Cardiac muscle cell (in vitro differentiated cells and primary cell): Measurements from ENCODE around the gene NAXD. TPM values are rescaled to one million over a fixed set of nuclear protein-coding genes. Genes with fewer than 3 reads are reported as not detected.

Experiments
- DNase-seq, 2 donors: peaks; one replicate each; pipeline versions ENCODE4 v3.0.0 to v3.0.0-alpha.2; 2010 to 2017; ENCODE audit warnings: low read depth in 1 of 2, low spot score in 1 of 2
- H3K27ac ChIP-seq: fragments of 200-600 bp; sonication (generic); 2 replicates; pipeline ENCODE4 v1.5.1; 2016
- H3K27me3 ChIP-seq: fragments of 200-600 bp; sonication (generic); 2 replicates; pipeline ENCODE4 v1.6.0; 2016; ENCODE audit warnings: control low read depth
- H3K36me3 ChIP-seq: fragments of 200-600 bp; sonication (generic); 2 replicates; pipeline ENCODE4 v1.5.1; 2016; ENCODE audit warnings: control low read depth
- H3K4me1 ChIP-seq: fragments of 200-600 bp; sonication (generic); 2 replicates; pipeline ENCODE4 v1.8.1; 2017; ENCODE audit warnings: low read depth, mild to moderate bottlenecking, mixed run types
- H3K4me3 ChIP-seq: fragments of 200-600 bp; sonication (generic); 2 replicates; pipeline ENCODE4 v1.5.1; 2016; ENCODE audit warnings: mild to moderate bottlenecking
- H3K9me3 ChIP-seq: fragments of 200-600 bp; sonication (generic); 2 replicates; pipeline ENCODE4 v1.5.1; 2017; ENCODE audit warnings: low read depth, mild to moderate bottlenecking, control low read depth
- CTCF ChIP-seq: IDR thresholded peaks from 2 replicates; pipeline ENCODE4 v1.5.1; 2012; ENCODE audit warnings: low read depth, mild to moderate bottlenecking, low read length
- polyA plus RNA-seq: library from polyadenylated mRNA; unstranded; fragments of >200 nt; fragmentation: Nextera tagmentation; extraction: Ambion mirVana; gene quantifications from 2 replicates; pipeline ENCODE4 v1.2.1, GENCODE V29; 2016
- total RNA-seq: library from RNA; depleted of rRNA; stranded (reverse); fragments of >200 nt; gene quantifications from 2 replicates; pipeline ENCODE4 v1.2.3, GENCODE V29; 2016

Gene NAXD
- total and polyA plus RNA-seq, 2 experiments from 2014 or later = 36.8 to 40.7 TPM

- peak in 1 of 2 donors; percentile 13 for DNase-seq
- H3K36me3 ChIP-seq = peaks cover 21% of the 10 kb centered on the region
- no peaks in the 10 kb centered on the region for H3K9me3 ChIP-seq
- H3K27me3 ChIP-seq = no peaks in the 10 kb centered on the region
- no peaks in the 10 kb centered on the region for H3K4me1 ChIP-seq
- H3K4me3 ChIP-seq = no peak overlapping the region
- TF ChIP-seq CTCF = no peak
- no peak overlapping the region for H3K27ac ChIP-seq
Observed at GRCh38 chr13:110677731-110678545, 62.6 kb downstream of the NAXD start.

GRCh38 chr13:110680852-110681251 lies 65.5 kb downstream of the NAXD start:
- Histone ChIP-seq H3K9me3 (no peaks in the 10 kb centered on the region), H3K4me3 (no peak overlapping the region), H3K27me3 (no peaks in the 10 kb centered on the region), H3K36me3 (peaks cover 34% of the 10 kb centered on the region), H3K27ac (no peak overlapping the region), H3K4me1 (no peaks in the 10 kb centered on the region)
- peak in 1 of 2 donors; percentile 16 for DNase-seq
- peak; percentile 43 for TF ChIP-seq CTCF

GRCh38 chr13:110681868-110682550 lies 66.7 kb downstream of the NAXD start:
- TF ChIP-seq CTCF = no peak
- Histone ChIP-seq H3K4me3 (no peak overlapping the region), H3K9me3 (no peaks in the 10 kb centered on the region), H3K36me3 (peaks cover 35% of the 10 kb centered on the region), H3K27me3 (no peaks in the 10 kb centered on the region), H3K27ac (no peak overlapping the region), H3K4me1 (no peaks in the 10 kb centered on the region)
- no peak for DNase-seq

GRCh38 chr13:110682746-110683145 lies 67.4 kb downstream of the NAXD start:
- no peak for DNase-seq
- H3K27me3 ChIP-seq = no peaks in the 10 kb centered on the region
- no peak for TF ChIP-seq CTCF
- H3K27ac ChIP-seq = no peak overlapping the region
- H3K9me3 ChIP-seq = no peaks in the 10 kb centered on the region
- no peak overlapping the region for H3K4me3 ChIP-seq
- H3K4me1 ChIP-seq = no peaks in the 10 kb centered on the region
- H3K36me3 ChIP-seq = peaks cover 42% of the 10 kb centered on the region

- Histone ChIP-seq H3K27me3 (no peaks in the 10 kb centered on the region), H3K27ac (no peak overlapping the region), H3K9me3 (no peaks in the 10 kb centered on the region), H3K36me3 (peaks cover 46% of the 10 kb centered on the region), H3K4me3 (no peak overlapping the region), H3K4me1 (no peaks in the 10 kb centered on the region)
- peak; percentile 37 for TF ChIP-seq CTCF
- peak; percentile 6 to 28 for DNase-seq
Observed at GRCh38 chr13:110683203-110683883, 68.0 kb downstream of the NAXD start.
